Psoas muscle (tissue), 8 donors: Measurements from ENCODE around the gene TUT7. TPM values are rescaled to one million over a fixed set of nuclear protein-coding genes. Genes with fewer than 3 reads are reported as not detected.

ENCODE experiments used
- ATAC-seq, 4 donors: fragments of 200-7000 bp; cut with Tn5 transposase; one replicate each; pipeline ENCODE4 v1.9.1; 2020; ENCODE audit warnings: moderate library complexity in 3 of 4, mild to moderate bottlenecking in 2 of 4
- DNase-seq, 2 donors: peaks; one replicate each; pipeline ENCODE4 v3.0.0-alpha.2; 2020
- H3K27ac ChIP-seq: fragments of 200-600 bp; one replicate; pipeline ENCODE4 v1.8.0; 2022
- H3K27me3 ChIP-seq, 3 donors: fragments of 200-600 bp in 1 of 3; one replicate each; pipeline versions ENCODE4 v1.6.1 to v1.8.0; 2013 to 2022; ENCODE audit warnings: low read length in 2 of 3, mild to moderate bottlenecking in 2 of 3, moderate library complexity in 1 of 3; ENCODE audit not compliant: insufficient read depth in 3 of 3
- H3K36me3 ChIP-seq, 2 donors: fragments of 200-600 bp in 1 of 2; one replicate each; pipeline versions ENCODE4 v1.6.1 to v1.8.0; 2013 to 2022; ENCODE audit warnings: low read depth in 1 of 2, mild to moderate bottlenecking in 1 of 2, moderate library complexity in 1 of 2; ENCODE audit not compliant: insufficient read depth in 1 of 2
- H3K4me1 ChIP-seq: fragments of 200-600 bp; one replicate; pipeline ENCODE4 v1.8.0; 2022
- H3K4me3 ChIP-seq: fragments of 200-600 bp; one replicate; pipeline ENCODE4 v1.8.0; 2022; ENCODE audit warnings: mild to moderate bottlenecking
- H3K9me3 ChIP-seq: fragments of 200-600 bp; one replicate; pipeline ENCODE4 v1.8.0; 2022
- CTCF ChIP-seq: fragments of 200-600 bp; IDR thresholded peaks from one replicate; pipeline ENCODE4 v1.8.0; 2022; ENCODE audit warnings: antibody characterized with exemption
- WGBS, 3 donors: extraction: QIAGEN DNeasy Blood & Tissue Kit; methylation state at CpG; one replicate each; pipeline versions ENCODE4 v1.1.6 to v1.1.7; 2013; 5-methylcytosine and 5-hydroxymethylcytosine counted together
- intact Hi-C, 2 donors: fragments of 100-400 bp; cut with DNase I; formaldehyde crosslinking; loops; one replicate each; pipeline versions ENCODE4 v1.11.0 to v1.14.2; 2022
- polyA plus RNA-seq, 3 donors: library from polyadenylated mRNA; stranded (reverse); fragments of 200-250 nt; gene quantifications; one replicate each; pipeline ENCODE4 v1.2.3, GENCODE V29; 2013
- total RNA-seq, 4 donors: library from RNA; stranded (reverse); fragmentation: NEBNext Ultra II Directional in 2 of 4; extraction: Animal tissue kit (Norgen Biotek cat#: 25700) in 2 of 4; gene quantifications; one replicate each; pipeline versions ENCODE4 v1.2.1 to v1.2.4, GENCODE V29; 2021 to 2023
- donor health status: healthy with polysubstance abuse.
- donor health status: DM: no; HTN: no; CAD: no; lungs with moderate emphysema.
- donor health status: Bipolar disorder and iron deficiency.
- donor health status: healthy.
- donor health status: DM: yes; HTN: yes; CAD: no.
- donor health status: DM: no; HTN: no; CAD: no.
- donor health status: DM: no; HTN: no; CAD: no.
- donor health status: DM: yes; HTN: yes; CAD: no.

Gene TUT7
- total and polyA plus RNA-seq, 7 donors: 9.4 to 21.3 (median 15.5) TPM

GRCh38 chr9:86257391-86257790 is 96.8 kb downstream of the TUT7 start:
- DNase-seq (no peak), ATAC-seq (no peak)
- Histone ChIP-seq H3K4me3 (no peak overlapping the region), H3K9me3 (no peaks in the 10 kb centered on the region), H3K36me3 (peaks cover 0 to 16% of the 10 kb centered on the region in 2 donors), H3K27me3 (no peaks in the 10 kb centered on the region), H3K27ac (no peak overlapping the region), H3K4me1 (no peaks in the 10 kb centered on the region)
- intact Hi-C loops: no loop called here
- 34 to 48% (median 42%) methylated on average over 2 of the region's 2 CpGs for WGBS, 3 donors
- TF ChIP-seq CTCF: no peak

GRCh38 chr9:86256653-86257052 is 97.6 kb downstream of the TUT7 start:
- H3K27me3 ChIP-seq: no peaks in the 10 kb centered on the region
- TF ChIP-seq CTCF: no peak
- no peak overlapping the region for H3K4me3 ChIP-seq
- H3K4me1 ChIP-seq: no peaks in the 10 kb centered on the region
- WGBS, 3 donors: 81 to 89% (median 88%) methylated on average over 3 of the region's 3 CpGs
- H3K9me3 ChIP-seq: no peaks in the 10 kb centered on the region
- DNase-seq: no peak
- intact Hi-C loops: no loop called here
- no peak overlapping the region for H3K27ac ChIP-seq
- H3K36me3 ChIP-seq: peaks cover 0 to 8% of the 10 kb centered on the region in 2 donors
- no peak for ATAC-seq

- H3K4me3 ChIP-seq: no peak overlapping the region
- ATAC-seq (peak in 3 of 4 donors; percentile 46 to 94 (median 60)), DNase-seq (no peak)
- intact Hi-C loops: no loop called here
- no peaks in the 10 kb centered on the region for H3K36me3 ChIP-seq
- H3K9me3 ChIP-seq: no peaks in the 10 kb centered on the region
- H3K4me1 ChIP-seq: no peaks in the 10 kb centered on the region
- WGBS, 3 donors: 68 to 89% (median 84%) methylated on average over 3 of the region's 3 CpGs
- no peaks in the 10 kb centered on the region for H3K27me3 ChIP-seq
- no peak overlapping the region for H3K27ac ChIP-seq
- TF ChIP-seq CTCF: no peak
Measured at GRCh38 chr9:86253577-86253976, 100.6 kb downstream of the TUT7 start.

GRCh38 chr9:86252870-86253269 is 101.3 kb downstream of the TUT7 start:
- intact Hi-C loops: no loop called here
- TF ChIP-seq CTCF: no peak
- no peaks in the 10 kb centered on the region for H3K9me3 ChIP-seq
- no peaks in the 10 kb centered on the region for H3K27me3 ChIP-seq
- no peaks in the 10 kb centered on the region for H3K36me3 ChIP-seq
- H3K4me1 ChIP-seq: no peaks in the 10 kb centered on the region
- no peak overlapping the region for H3K4me3 ChIP-seq
- no peak for DNase-seq
- H3K27ac ChIP-seq: no peak overlapping the region
- no peak for ATAC-seq
- WGBS, 3 donors: 93 to 95% (median 95%) methylated on average over 1 of the region's 1 CpG

- no peak overlapping the region for H3K27ac ChIP-seq
- intact Hi-C loops: no loop called here
- no peaks in the 10 kb centered on the region for H3K27me3 ChIP-seq
- TF ChIP-seq CTCF: no peak
- no peak overlapping the region for H3K4me3 ChIP-seq
- H3K9me3 ChIP-seq: no peaks in the 10 kb centered on the region
- DNase-seq (no peak), ATAC-seq (no peak)
- no peaks in the 10 kb centered on the region for H3K4me1 ChIP-seq
- H3K36me3 ChIP-seq: no peaks in the 10 kb centered on the region
Measured at GRCh38 chr9:86250123-86250522, 104.1 kb downstream of the TUT7 start.
